ENCODE data around the gene RALGPS1. TPM values are rescaled to one million over a fixed set of nuclear protein-coding genes. Genes with fewer than 3 reads are reported as not detected.
A peak's percentile ranks its signal among the peaks of the same experiment; 100 is the strongest.

The RALGPS1 gene
- total and polyA plus RNA-seq, 2 donors (not counting 1 experiment from before 2014, with no cell fraction given), result 2.0 to 5.9 TPM

GRCh38 chr9:127032256-127032655, 117.7 kb downstream of the RALGPS1 start:
- Histone ChIP-seq H3K4me2 (ENCODE audit: extremely low read depth, insufficient read depth, low read length) (no peak overlapping the region), H3K27me3 (ENCODE audit: control insufficient read depth, insufficient read depth, low read length) (no peaks in the 10 kb centered on the region), H3K4me3 (replicated peaks in 1 of 4; ENCODE audit: control extremely low read depth in 1 of 4, insufficient read depth in 1 of 4, low read depth in 3 of 4, low read length in 4 of 4) (no peak overlapping the region), H2AFZ (ENCODE audit: low read length) (no peak overlapping the region), H3K27ac (ENCODE audit: insufficient read depth, low read length) (no peak overlapping the region), H3K36me3 (ENCODE audit: control insufficient read depth, insufficient read depth, low read length) (no peaks in the 10 kb centered on the region), H3K9ac (ENCODE audit: insufficient read depth, low read length) (no peak overlapping the region), H4K20me1 (ENCODE audit: control insufficient read depth, extremely low read depth, insufficient read depth, low read length) (no peaks in the 10 kb centered on the region), H3K9me3 (ENCODE audit: control insufficient read depth, insufficient read depth, low read depth, low read length) (no peaks in the 10 kb centered on the region), H3K4me1 (ENCODE audit: control insufficient read depth, extremely low read depth, insufficient read depth, low read length) (peaks cover 15% of the 10 kb centered on the region), H3K79me2 (ENCODE audit: control insufficient read depth, insufficient read depth, low read length) (no peaks in the 10 kb centered on the region)
- DNase-seq (ENCODE audit: low read depth in 2 of 2), result no peak
- TF ChIP-seq EZH2 (IDR thresholded peaks at IDR 0.05; ENCODE audit: low read length, missing control alignments) (no peak), CTCF (conservative IDR thresholded peaks at IDR 0.05 in 1 of 2, IDR thresholded peaks at IDR 0.05 in 1 of 2; ENCODE audit: low read depth in 1 of 2, low read length in 2 of 2) (no peak)

- DNase-seq (ENCODE audit: low read depth in 2 of 2), result no peak
- Histone ChIP-seq H3K79me2 (ENCODE audit: control insufficient read depth, insufficient read depth, low read length) (no peaks in the 10 kb centered on the region), H3K4me2 (ENCODE audit: extremely low read depth, insufficient read depth, low read length) (no peak overlapping the region), H2AFZ (ENCODE audit: low read length) (no peak overlapping the region), H3K4me3 (replicated peaks in 1 of 4; ENCODE audit: control extremely low read depth in 1 of 4, insufficient read depth in 1 of 4, low read depth in 3 of 4, low read length in 4 of 4) (no peak overlapping the region), H4K20me1 (ENCODE audit: control insufficient read depth, extremely low read depth, insufficient read depth, low read length) (no peaks in the 10 kb centered on the region), H3K4me1 (ENCODE audit: control insufficient read depth, extremely low read depth, insufficient read depth, low read length) (peaks cover 15% of the 10 kb centered on the region), H3K9me3 (ENCODE audit: control insufficient read depth, insufficient read depth, low read depth, low read length) (no peaks in the 10 kb centered on the region), H3K9ac (ENCODE audit: insufficient read depth, low read length) (no peak overlapping the region), H3K36me3 (ENCODE audit: control insufficient read depth, insufficient read depth, low read length) (no peaks in the 10 kb centered on the region), H3K27me3 (ENCODE audit: control insufficient read depth, insufficient read depth, low read length) (no peaks in the 10 kb centered on the region), H3K27ac (ENCODE audit: insufficient read depth, low read length) (no peak overlapping the region)
- no peak for TF ChIP-seq CTCF (conservative IDR thresholded peaks at IDR 0.05 in 1 of 2, IDR thresholded peaks at IDR 0.05 in 1 of 2; ENCODE audit: low read depth in 1 of 2, low read length in 2 of 2)
- no peak for TF ChIP-seq EZH2 (IDR thresholded peaks at IDR 0.05; ENCODE audit: low read length, missing control alignments)
These were observed 118.5 kb downstream of the RALGPS1 start for GRCh38 chr9:127033061-127033460.

DNA sequence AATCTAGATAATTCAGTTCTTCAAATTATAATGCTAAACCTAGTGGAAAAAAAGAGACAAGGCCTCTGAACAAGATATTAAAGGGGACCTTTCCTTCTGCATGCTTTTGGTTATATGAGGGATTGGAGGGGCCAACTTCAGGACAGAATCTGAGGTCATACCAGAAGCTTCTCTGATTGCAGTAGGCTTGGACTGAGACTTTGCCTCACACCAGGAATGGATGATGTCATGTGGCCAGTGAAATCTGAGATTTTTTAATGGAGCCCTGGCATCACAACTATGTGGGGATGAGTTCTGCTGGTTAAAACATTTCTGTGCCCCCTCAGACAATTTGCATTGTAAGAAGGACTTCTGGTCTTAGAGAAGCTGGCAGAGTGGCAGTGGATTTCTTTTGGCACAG, 119.2 kb downstream of the RALGPS1 start:
- Histone ChIP-seq H3K4me3 (replicated peaks in 1 of 4; ENCODE audit: control extremely low read depth in 1 of 4, insufficient read depth in 1 of 4, low read depth in 3 of 4, low read length in 4 of 4) (no peak overlapping the region), H4K20me1 (ENCODE audit: control insufficient read depth, extremely low read depth, insufficient read depth, low read length) (no peaks in the 10 kb centered on the region), H3K9ac (ENCODE audit: insufficient read depth, low read length) (no peak overlapping the region), H3K27me3 (ENCODE audit: control insufficient read depth, insufficient read depth, low read length) (no peaks in the 10 kb centered on the region), H2AFZ (ENCODE audit: low read length) (no peak overlapping the region), H3K27ac (ENCODE audit: insufficient read depth, low read length) (no peak overlapping the region), H3K36me3 (ENCODE audit: control insufficient read depth, insufficient read depth, low read length) (no peaks in the 10 kb centered on the region), H3K4me1 (ENCODE audit: control insufficient read depth, extremely low read depth, insufficient read depth, low read length) (peaks cover 15% of the 10 kb centered on the region), H3K9me3 (ENCODE audit: control insufficient read depth, insufficient read depth, low read depth, low read length) (no peaks in the 10 kb centered on the region), H3K4me2 (ENCODE audit: extremely low read depth, insufficient read depth, low read length) (no peak overlapping the region), H3K79me2 (ENCODE audit: control insufficient read depth, insufficient read depth, low read length) (no peaks in the 10 kb centered on the region)
- DNase-seq (ENCODE audit: low read depth in 2 of 2), result peak; percentile 37 to 70
- TF ChIP-seq CTCF (conservative IDR thresholded peaks at IDR 0.05 in 1 of 2, IDR thresholded peaks at IDR 0.05 in 1 of 2; ENCODE audit: low read depth in 1 of 2, low read length in 2 of 2), result no peak
- TF ChIP-seq EZH2 (IDR thresholded peaks at IDR 0.05; ENCODE audit: low read length, missing control alignments), result no peak

All from fibroblast of lung (primary cell).